Measurements from ENCODE around the gene TACO1. TPM values are rescaled to one million over a fixed set of nuclear protein-coding genes. Genes with fewer than 3 reads are reported as not detected.
A peak's percentile ranks its signal among the peaks of the same experiment; 100 is the strongest.

TACO1 gene
- 15.9 TPM for polyA plus RNA-seq (2013, experiment 1 of 2)
- polyA plus RNA-seq (2013, experiment 2 of 2) = 15.5 TPM

DNA sequence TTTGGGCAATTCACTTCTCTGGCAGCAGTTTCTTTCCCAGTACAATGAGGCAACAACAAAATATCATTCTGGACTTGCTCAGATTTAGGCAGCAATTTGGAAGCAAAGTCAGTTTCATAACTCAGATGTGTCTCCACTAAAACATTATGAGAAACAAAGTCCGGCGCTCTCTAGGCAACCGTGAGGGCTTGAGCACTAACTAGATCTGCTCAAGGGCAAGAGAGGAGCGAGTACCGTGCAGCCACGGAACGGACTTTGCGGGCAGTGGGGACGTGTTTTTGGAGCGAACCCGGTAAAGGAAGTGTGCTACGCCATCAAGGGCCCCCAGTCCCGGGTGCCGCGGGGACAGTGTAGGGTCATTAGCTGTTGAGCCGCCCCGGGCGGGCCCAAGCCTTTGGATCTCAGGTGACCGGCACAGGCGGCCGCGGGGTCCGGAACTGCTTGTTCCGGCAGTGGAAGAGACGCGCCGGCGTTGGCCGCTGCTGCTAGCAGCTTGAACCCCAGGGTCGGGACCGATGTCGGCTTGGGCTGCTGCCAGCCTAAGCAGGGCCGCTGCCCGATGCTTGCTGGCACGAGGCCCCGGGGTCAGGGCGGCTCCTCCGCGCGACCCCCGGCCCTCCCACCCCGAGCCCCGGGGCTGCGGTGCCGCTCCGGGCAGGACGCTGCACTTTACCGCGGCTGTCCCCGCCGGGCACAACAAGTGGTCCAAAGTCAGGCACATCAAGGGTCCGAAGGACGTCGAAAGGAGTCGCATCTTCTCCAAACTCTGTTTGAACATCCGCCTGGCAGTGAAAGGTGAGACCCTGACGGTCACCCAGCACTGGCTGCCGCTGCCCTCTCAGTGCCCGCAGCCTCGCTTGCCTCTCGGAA, at the start of gene TACO1:
Gene TACO1, plus strand, starts transcription at position 327 of the 870 bp plus-strand sequence. Its CDS starts 189 bp downstream, at position 516.
- H3K9me3 ChIP-seq (ENCODE audit: control insufficient read depth, low read length) = no peaks in the 10 kb centered on the region
- peaks cover 2% of the 10 kb centered on the region for H3K79me1 ChIP-seq (replicated peaks; ENCODE audit: low read length, poor library complexity, severe bottlenecking)
- H2BK5ac ChIP-seq (ENCODE audit: low read depth, low read length, poor library complexity, severe bottlenecking) = no peak within 1 kb of the TSS
- H3K23ac ChIP-seq (ENCODE audit: low read length in 2 of 2) = no peak within 1 kb of the TSS
- no peaks in the 10 kb centered on the region for H3K27me3 ChIP-seq (ENCODE audit: control insufficient read depth in 1 of 2, insufficient read depth in 1 of 2, low read length in 2 of 2)
- WGBS = 1% methylated on average over 55 of the region's 61 CpGs
- H3K9ac ChIP-seq (ENCODE audit: low read length) = peak within 1 kb of the TSS; percentile 96
- H2BK15ac ChIP-seq (ENCODE audit: low read depth, poor library complexity, severe bottlenecking) = no peak within 1 kb of the TSS
- H2BK12ac ChIP-seq (ENCODE audit: low read length in 2 of 2) = no peak within 1 kb of the TSS
- no peaks in the 10 kb centered on the region for H3K4me1 ChIP-seq (ENCODE audit: control insufficient read depth, insufficient read depth, low read depth, low read length)
- H3K4me3 ChIP-seq (ENCODE audit: insufficient read depth in 1 of 2, low read depth in 1 of 2, low read length in 2 of 2) = peak within 1 kb of the TSS; percentile 76 to 98
- H3K27ac ChIP-seq (ENCODE audit: low read length, poor library complexity, severe bottlenecking) = peak within 1 kb of the TSS; percentile 22
- H3K4ac ChIP-seq (ENCODE audit: low read depth in 1 of 2, low read length in 2 of 2) = peak within 1 kb of the TSS; percentile 55 to 83
- peak within 1 kb of the TSS; percentile 92 for H4K8ac ChIP-seq (ENCODE audit: low read length)
- peak within 1 kb of the TSS; percentile 22 to 94 for H3K18ac ChIP-seq (ENCODE audit: low read depth in 1 of 2, low read length in 2 of 2)
- DNase-seq = peak; percentile 84
- peak within 1 kb of the TSS; percentile 43 for H2BK120ac ChIP-seq (ENCODE audit: low read depth, low read length)
- peak within 1 kb of the TSS; percentile 65 for H2AK5ac ChIP-seq (ENCODE audit: low read length, severe bottlenecking)
- peak within 1 kb of the TSS; percentile 84 for H3K4me2 ChIP-seq (ENCODE audit: low read length, poor library complexity, severe bottlenecking)
- H2AFZ ChIP-seq (ENCODE audit: low read depth, low read length) = peak within 1 kb of the TSS; percentile 33
- peak within 1 kb of the TSS; percentile 81 for H4K91ac ChIP-seq (ENCODE audit: low read length)
- H3K14ac ChIP-seq (ENCODE audit: low read length in 2 of 2) = no peak within 1 kb of the TSS
- H3K36me3 ChIP-seq (ENCODE audit: control insufficient read depth in 1 of 2, insufficient read depth in 2 of 2, low read depth in 1 of 2, low read length in 2 of 2) = peaks cover 12 to 21% of the 10 kb centered on the region in 2 experiments

DNA sequence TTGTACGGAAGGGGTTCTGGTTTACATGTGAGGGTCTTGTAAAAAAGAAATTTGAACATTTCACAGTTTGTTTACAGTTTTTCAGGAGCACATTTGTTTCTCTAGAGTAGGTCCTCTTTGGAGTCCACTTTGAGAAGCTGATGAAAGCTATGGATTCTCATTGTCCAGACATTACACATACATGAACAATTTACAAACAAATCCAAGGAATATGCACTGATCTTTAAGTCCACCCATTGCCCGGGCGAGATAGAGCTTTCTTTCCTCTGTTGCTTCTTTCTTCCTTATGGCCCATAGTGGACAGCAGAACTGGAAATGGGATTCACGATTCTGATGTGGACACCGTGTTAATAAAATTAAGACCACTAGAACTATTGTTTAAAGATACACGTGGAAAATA, 48.5 kb upstream of the TACO1 start:
- Histone ChIP-seq H2BK5ac (ENCODE audit: low read depth, low read length, poor library complexity, severe bottlenecking) (no peak overlapping the region), H2BK15ac (ENCODE audit: low read depth, poor library complexity, severe bottlenecking) (no peak overlapping the region), H3K14ac (ENCODE audit: low read length in 2 of 2) (no peak overlapping the region), H2BK120ac (ENCODE audit: low read depth, low read length) (no peak overlapping the region), H3K9me3 (ENCODE audit: control insufficient read depth, low read length) (no peaks in the 10 kb centered on the region), H3K27ac (ENCODE audit: low read length, poor library complexity, severe bottlenecking) (no peak overlapping the region), H2AFZ (ENCODE audit: low read depth, low read length) (no peak overlapping the region), H3K4me1 (ENCODE audit: control insufficient read depth, insufficient read depth, low read depth, low read length) (peaks cover 5% of the 10 kb centered on the region), H3K9ac (ENCODE audit: low read length) (peak overlapping the region; percentile 97), H2BK12ac (ENCODE audit: low read length in 2 of 2) (no peak overlapping the region), H4K91ac (ENCODE audit: low read length) (no peak overlapping the region), H4K8ac (ENCODE audit: low read length) (no peak overlapping the region), H3K4me2 (ENCODE audit: low read length, poor library complexity, severe bottlenecking) (peak overlapping the region; percentile 49), H3K36me3 (ENCODE audit: control insufficient read depth in 1 of 2, insufficient read depth in 2 of 2, low read depth in 1 of 2, low read length in 2 of 2) (no peaks in the 10 kb centered on the region), H3K79me1 (replicated peaks; ENCODE audit: low read length, poor library complexity, severe bottlenecking) (peaks cover 2% of the 10 kb centered on the region), H3K4me3 (ENCODE audit: insufficient read depth in 1 of 2, low read depth in 1 of 2, low read length in 2 of 2) (peak overlapping the region in 1 of 2 experiments; percentile 100), H3K23ac (ENCODE audit: low read length in 2 of 2) (no peak overlapping the region), H3K27me3 (ENCODE audit: control insufficient read depth in 1 of 2, insufficient read depth in 1 of 2, low read length in 2 of 2) (no peaks in the 10 kb centered on the region), H3K18ac (ENCODE audit: low read depth in 1 of 2, low read length in 2 of 2) (no peak overlapping the region), H3K4ac (ENCODE audit: low read depth in 1 of 2, low read length in 2 of 2) (no peak overlapping the region), H2AK5ac (ENCODE audit: low read length, severe bottlenecking) (no peak overlapping the region)
- peak; percentile 50 for DNase-seq
- WGBS = 38% methylated on average over 3 of the region's 6 CpGs

DNA sequence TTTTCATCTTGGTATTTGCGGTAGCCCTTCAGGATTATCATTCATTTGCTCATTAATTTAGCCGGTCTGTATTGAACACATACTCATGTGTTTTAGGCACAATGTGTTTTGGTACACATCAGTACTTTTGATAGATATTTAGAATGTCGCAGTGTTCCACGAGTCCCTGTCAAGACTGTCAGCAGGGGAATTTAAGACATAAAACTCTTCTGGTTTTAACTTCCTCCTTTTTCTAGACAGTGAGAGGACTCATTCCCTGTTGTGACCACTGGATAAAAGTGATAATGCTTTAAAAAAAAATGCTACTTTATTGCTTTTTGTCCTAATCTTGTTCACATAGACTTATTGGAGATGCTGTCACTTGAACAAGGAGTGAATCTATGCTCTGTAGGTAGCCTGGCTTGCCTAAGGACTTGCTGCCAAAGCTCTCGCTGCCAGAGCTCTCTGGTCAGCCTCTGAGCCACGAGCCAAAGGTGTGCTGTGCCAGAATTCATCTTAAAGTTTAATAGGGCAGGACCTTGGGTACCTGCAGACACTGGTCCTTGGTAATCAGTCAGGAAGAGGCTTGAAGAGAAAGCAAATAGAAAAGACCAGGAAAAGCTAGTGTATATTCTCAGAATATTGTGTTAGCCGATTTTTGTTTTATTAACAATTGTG, 45.1 kb upstream of the TACO1 start:
- DNase-seq = no peak
- no peak overlapping the region for H4K91ac ChIP-seq (ENCODE audit: low read length)
- H3K4me2 ChIP-seq (ENCODE audit: low read length, poor library complexity, severe bottlenecking) = no peak overlapping the region
- no peak overlapping the region for H3K4me3 ChIP-seq (ENCODE audit: insufficient read depth in 1 of 2, low read depth in 1 of 2, low read length in 2 of 2)
- no peak overlapping the region for H3K4ac ChIP-seq (ENCODE audit: low read depth in 1 of 2, low read length in 2 of 2)
- no peaks in the 10 kb centered on the region for H3K9me3 ChIP-seq (ENCODE audit: control insufficient read depth, low read length)
- no peak overlapping the region for H2BK15ac ChIP-seq (ENCODE audit: low read depth, poor library complexity, severe bottlenecking)
- peaks cover 5% of the 10 kb centered on the region for H3K79me1 ChIP-seq (replicated peaks; ENCODE audit: low read length, poor library complexity, severe bottlenecking)
- H2BK12ac ChIP-seq (ENCODE audit: low read length in 2 of 2) = no peak overlapping the region
- H3K27me3 ChIP-seq (ENCODE audit: control insufficient read depth in 1 of 2, insufficient read depth in 1 of 2, low read length in 2 of 2) = no peaks in the 10 kb centered on the region
- over 99% methylated on average over 6 of the region's 7 CpGs for WGBS
- H3K27ac ChIP-seq (ENCODE audit: low read length, poor library complexity, severe bottlenecking) = no peak overlapping the region
- no peak overlapping the region for H4K8ac ChIP-seq (ENCODE audit: low read length)
- peaks cover 4% of the 10 kb centered on the region for H3K4me1 ChIP-seq (ENCODE audit: control insufficient read depth, insufficient read depth, low read depth, low read length)
- no peak overlapping the region for H3K23ac ChIP-seq (ENCODE audit: low read length in 2 of 2)
- no peak overlapping the region for H3K9ac ChIP-seq (ENCODE audit: low read length)
- no peak overlapping the region for H3K14ac ChIP-seq (ENCODE audit: low read length in 2 of 2)
- no peak overlapping the region for H2BK120ac ChIP-seq (ENCODE audit: low read depth, low read length)
- H2AFZ ChIP-seq (ENCODE audit: low read depth, low read length) = no peak overlapping the region
- H2AK5ac ChIP-seq (ENCODE audit: low read length, severe bottlenecking) = no peak overlapping the region
- no peaks in the 10 kb centered on the region for H3K36me3 ChIP-seq (ENCODE audit: control insufficient read depth in 1 of 2, insufficient read depth in 2 of 2, low read depth in 1 of 2, low read length in 2 of 2)
- no peak overlapping the region for H3K18ac ChIP-seq (ENCODE audit: low read depth in 1 of 2, low read length in 2 of 2)
- no peak overlapping the region for H2BK5ac ChIP-seq (ENCODE audit: low read depth, low read length, poor library complexity, severe bottlenecking)

DNA sequence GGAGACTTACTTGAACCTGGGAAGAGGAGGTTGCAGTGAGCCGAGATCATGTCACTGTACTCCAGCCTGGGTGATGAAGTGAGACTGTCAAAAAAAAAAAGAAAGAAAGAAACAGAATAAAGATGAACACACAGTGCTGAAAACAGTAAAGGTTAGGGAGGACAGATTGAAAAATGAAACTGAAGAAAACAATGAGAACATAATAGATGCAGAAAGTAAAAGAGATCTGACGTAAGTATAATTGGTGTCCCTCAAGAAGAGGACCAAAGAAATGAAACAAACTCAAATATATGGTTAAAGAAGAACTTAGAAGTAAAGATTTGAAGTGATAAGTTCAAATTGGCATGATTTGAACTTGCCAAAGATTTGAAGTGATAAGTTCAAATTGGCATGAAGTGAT, 43.3 kb upstream of the TACO1 start:
- H3K4me1 ChIP-seq (ENCODE audit: control insufficient read depth, insufficient read depth, low read depth, low read length) = peaks cover 4% of the 10 kb centered on the region
- 96% methylated on average over 2 of the region's 2 CpGs for WGBS
- no peak overlapping the region for H3K23ac ChIP-seq (ENCODE audit: low read length in 2 of 2)
- no peak overlapping the region for H4K8ac ChIP-seq (ENCODE audit: low read length)
- no peak overlapping the region for H2BK120ac ChIP-seq (ENCODE audit: low read depth, low read length)
- H3K4me2 ChIP-seq (ENCODE audit: low read length, poor library complexity, severe bottlenecking) = no peak overlapping the region
- no peak overlapping the region for H2AK5ac ChIP-seq (ENCODE audit: low read length, severe bottlenecking)
- H3K9ac ChIP-seq (ENCODE audit: low read length) = no peak overlapping the region
- no peaks in the 10 kb centered on the region for H3K27me3 ChIP-seq (ENCODE audit: control insufficient read depth in 1 of 2, insufficient read depth in 1 of 2, low read length in 2 of 2)
- peaks cover 8% of the 10 kb centered on the region for H3K79me1 ChIP-seq (replicated peaks; ENCODE audit: low read length, poor library complexity, severe bottlenecking)
- no peaks in the 10 kb centered on the region for H3K36me3 ChIP-seq (ENCODE audit: control insufficient read depth in 1 of 2, insufficient read depth in 2 of 2, low read depth in 1 of 2, low read length in 2 of 2)
- H3K9me3 ChIP-seq (ENCODE audit: control insufficient read depth, low read length) = no peaks in the 10 kb centered on the region
- H2BK15ac ChIP-seq (ENCODE audit: low read depth, poor library complexity, severe bottlenecking) = no peak overlapping the region
- no peak for DNase-seq
- H3K14ac ChIP-seq (ENCODE audit: low read length in 2 of 2) = no peak overlapping the region
- no peak overlapping the region for H4K91ac ChIP-seq (ENCODE audit: low read length)
- H3K4ac ChIP-seq (ENCODE audit: low read depth in 1 of 2, low read length in 2 of 2) = no peak overlapping the region
- no peak overlapping the region for H3K18ac ChIP-seq (ENCODE audit: low read depth in 1 of 2, low read length in 2 of 2)
- H3K27ac ChIP-seq (ENCODE audit: low read length, poor library complexity, severe bottlenecking) = no peak overlapping the region
- H2BK12ac ChIP-seq (ENCODE audit: low read length in 2 of 2) = no peak overlapping the region
- no peak overlapping the region for H2BK5ac ChIP-seq (ENCODE audit: low read depth, low read length, poor library complexity, severe bottlenecking)
- no peak overlapping the region for H3K4me3 ChIP-seq (ENCODE audit: insufficient read depth in 1 of 2, low read depth in 1 of 2, low read length in 2 of 2)
- no peak overlapping the region for H2AFZ ChIP-seq (ENCODE audit: low read depth, low read length)

Measured in mesenchymal stem cell (in vitro differentiated cells and primary cell).